ENCODE results near the gene DUSP21.
"Not testable (repeated sequence)": the region's sequence is repeated elsewhere in the genome, so short reads cannot be mapped to it uniquely, and the experiment has no call there.

The DUSP21 gene

DNA sequence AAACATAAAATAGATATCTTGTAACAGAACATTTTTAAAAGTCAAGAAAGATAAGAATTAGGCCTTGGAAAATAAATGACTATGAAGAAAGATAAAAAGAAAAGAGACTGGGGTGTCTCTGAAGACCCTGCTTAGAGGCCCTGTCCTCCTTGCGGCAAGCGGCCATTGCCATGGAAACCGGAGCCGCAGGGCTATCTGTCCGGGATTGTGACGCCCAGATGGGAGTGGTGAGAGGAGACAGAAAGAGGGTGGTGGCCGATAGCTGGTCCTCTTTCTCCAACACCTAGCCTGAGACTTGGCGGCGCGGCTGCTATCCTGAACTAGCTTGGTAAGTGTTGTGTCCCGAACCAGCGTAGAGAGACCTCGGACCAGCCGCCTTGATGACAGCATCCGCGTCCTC is at the start of gene DUSP21:
TSS of gene DUSP21 (plus strand) at position 269 of the 400 bp plus-strand sequence. CDS start at position 381, 112 bp downstream.
- POLR2A ChIA-PET, result no interaction called here
- no peak for DNase-seq (ENCODE audit: extremely low spot score)
- CTCF ChIA-PET, result no interaction called here
- TF ChIP-seq HDGF (IDR thresholded peaks at IDR 0.05; ENCODE audit: borderline replicate concordance) (no peak), TARDBP (IDR thresholded peaks at IDR 0.05) (no peak), NFRKB (IDR thresholded peaks at IDR 0.05) (no peak), ZNF384 (IDR thresholded peaks at IDR 0.05) (no peak)

- DNase-seq (ENCODE audit: extremely low spot score), result no peak
- TF ChIP-seq ELF4 (IDR thresholded peaks at IDR 0.05) (no peak), FOXK2 (IDR thresholded peaks at IDR 0.05) (no peak), BHLHE40 (IDR thresholded peaks at IDR 0.05; ENCODE audit: borderline replicate concordance) (no peak), FOXM1 (IDR thresholded peaks at IDR 0.05; ENCODE audit: borderline replicate concordance) (no peak), L3MBTL2 (conservative IDR thresholded peaks at IDR 0.05) (no peak)
- ChIA-PET CTCF (no interaction called here), POLR2A (no interaction called here)
These were observed 47.8 kb upstream of the DUSP21 start for GRCh38 chrX:44795945-44796450.

DNA sequence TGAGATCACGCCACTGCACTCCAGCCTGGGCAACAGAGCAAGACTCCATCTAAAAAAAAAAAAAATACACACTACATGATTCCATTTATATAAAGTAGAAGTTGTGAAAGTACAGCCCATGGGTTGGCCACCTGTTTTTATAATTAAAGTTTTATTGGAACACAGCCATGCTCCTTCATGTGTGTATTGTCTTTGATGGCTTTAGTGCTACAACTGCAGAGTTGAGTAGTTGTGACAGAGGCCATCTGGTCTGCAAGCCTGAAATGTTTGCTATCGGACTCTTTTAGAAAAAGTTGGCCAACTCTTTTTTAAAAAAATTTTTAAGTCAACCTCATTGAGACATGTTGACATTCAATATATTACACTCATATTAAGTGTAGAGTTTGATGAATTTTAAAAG is 41.2 kb upstream of the DUSP21 start:
- TF ChIP-seq NFRKB (IDR thresholded peaks at IDR 0.05) (no peak), HDGF (IDR thresholded peaks at IDR 0.05; ENCODE audit: borderline replicate concordance) (no peak), FOXM1 (IDR thresholded peaks at IDR 0.05; ENCODE audit: borderline replicate concordance) (no peak), FOXK2 (IDR thresholded peaks at IDR 0.05) (no peak), L3MBTL2 (conservative IDR thresholded peaks at IDR 0.05) (no peak), BHLHE40 (IDR thresholded peaks at IDR 0.05; ENCODE audit: borderline replicate concordance) (no peak), FOXA1 (IDR thresholded peaks at IDR 0.05) (no peak), SUZ12 (IDR thresholded peaks at IDR 0.05) (no peak), ZNF384 (IDR thresholded peaks at IDR 0.05) (no peak), ELF4 (IDR thresholded peaks at IDR 0.05) (no peak), TARDBP (IDR thresholded peaks at IDR 0.05) (no peak), ARNT (IDR thresholded peaks at IDR 0.05) (no peak), CTBP1 (IDR thresholded peaks at IDR 0.05; ENCODE audit: borderline replicate concordance) (no peak), PKNOX1 (IDR thresholded peaks at IDR 0.05) (no peak), LEF1 (IDR thresholded peaks at IDR 0.05; ENCODE audit: borderline replicate concordance) (no peak), SP1 (IDR thresholded peaks at IDR 0.05) (no peak)
- no peak for DNase-seq (ENCODE audit: extremely low spot score)
- ChIA-PET POLR2A (no interaction called here), CTCF (no interaction called here)

- ChIA-PET CTCF (no interaction called here), POLR2A (no interaction called here)
- DNase-seq (ENCODE audit: extremely low spot score), result no peak
- TF ChIP-seq ZNF384 (IDR thresholded peaks at IDR 0.05) (no peak), CTBP1 (IDR thresholded peaks at IDR 0.05; ENCODE audit: borderline replicate concordance) (no peak), FOXM1 (IDR thresholded peaks at IDR 0.05; ENCODE audit: borderline replicate concordance) (no peak), LEF1 (IDR thresholded peaks at IDR 0.05; ENCODE audit: borderline replicate concordance) (no peak), FOXK2 (IDR thresholded peaks at IDR 0.05) (no peak), TARDBP (IDR thresholded peaks at IDR 0.05) (no peak), BHLHE40 (IDR thresholded peaks at IDR 0.05; ENCODE audit: borderline replicate concordance) (no peak), ELF4 (IDR thresholded peaks at IDR 0.05) (no peak), L3MBTL2 (conservative IDR thresholded peaks at IDR 0.05) (no peak)
These were observed 28.1 kb upstream of the DUSP21 start for GRCh38 chrX:44815681-44816080.

GRCh38 chrX:44816367-44816766 is 27.5 kb upstream of the DUSP21 start:
- CTCF ChIA-PET, result no interaction called here
- DNase-seq (ENCODE audit: extremely low spot score), result no peak
- TF ChIP-seq BHLHE40 (IDR thresholded peaks at IDR 0.05; ENCODE audit: borderline replicate concordance) (no peak), TARDBP (IDR thresholded peaks at IDR 0.05) (no peak), PKNOX1 (IDR thresholded peaks at IDR 0.05) (no peak), FOXA1 (IDR thresholded peaks at IDR 0.05) (no peak), ARNT (IDR thresholded peaks at IDR 0.05) (no peak), ZNF384 (IDR thresholded peaks at IDR 0.05) (no peak), FOXM1 (IDR thresholded peaks at IDR 0.05; ENCODE audit: borderline replicate concordance) (no peak), NFRKB (IDR thresholded peaks at IDR 0.05) (no peak), SP1 (IDR thresholded peaks at IDR 0.05) (no peak), FOXK2 (IDR thresholded peaks at IDR 0.05) (no peak)
- POLR2A ChIA-PET, result no interaction called here

GRCh38 chrX:44817029-44817428 is 26.8 kb upstream of the DUSP21 start:
- no peak for DNase-seq (ENCODE audit: extremely low spot score)
- TF ChIP-seq L3MBTL2 (conservative IDR thresholded peaks at IDR 0.05) (no peak), HDGF (IDR thresholded peaks at IDR 0.05; ENCODE audit: borderline replicate concordance) (no peak)
- POLR2A ChIA-PET, result no interaction called here
- CTCF ChIA-PET, result no interaction called here

DNA sequence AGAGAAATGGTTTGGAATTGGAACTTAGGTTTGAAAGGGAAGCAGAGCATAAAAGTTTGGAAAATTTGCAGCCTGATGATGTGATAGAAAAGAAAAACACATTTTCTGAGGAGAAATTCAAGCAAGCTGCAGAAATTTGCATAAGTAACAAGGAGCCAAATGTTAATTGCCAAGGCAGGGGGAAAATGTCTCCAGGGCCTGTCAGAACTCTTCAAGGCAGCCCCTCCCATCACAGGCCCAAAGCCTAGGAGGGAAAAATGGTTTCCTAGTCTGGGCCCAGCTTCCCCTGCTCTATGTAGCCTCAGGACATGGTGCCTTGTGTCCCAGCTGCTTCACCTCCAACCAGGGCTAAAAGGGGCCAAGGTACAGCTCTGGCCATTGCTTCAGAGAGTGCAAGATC is 21.2 kb upstream of the DUSP21 start:
- TF ChIP-seq L3MBTL2 (conservative IDR thresholded peaks at IDR 0.05) (no peak), ELF4 (IDR thresholded peaks at IDR 0.05) (no peak), SP1 (IDR thresholded peaks at IDR 0.05) (no peak), ZNF384 (IDR thresholded peaks at IDR 0.05) (no peak), FOXK2 (IDR thresholded peaks at IDR 0.05) (no peak), ARNT (IDR thresholded peaks at IDR 0.05) (no peak), FOXM1 (IDR thresholded peaks at IDR 0.05; ENCODE audit: borderline replicate concordance) (no peak), NFRKB (IDR thresholded peaks at IDR 0.05) (no peak), PKNOX1 (IDR thresholded peaks at IDR 0.05) (no peak)
- POLR2A ChIA-PET, result no interaction called here
- CTCF ChIA-PET, result no interaction called here
- DNase-seq (ENCODE audit: extremely low spot score), result no peak

- POLR2A ChIA-PET, result not testable (repeated sequence)
These were observed 20.6 kb upstream of the DUSP21 start for GRCh38 chrX:44823193-44823592.

More at GRCh38 chrX:44823193-44823592, 20.6 kb upstream of the DUSP21 start:
- CTCF ChIA-PET; DNase-seq (ENCODE audit: extremely low spot score): not testable (repeated sequence)
